Medulla oblongata (tissue), 1 donor: ENCODE data around the gene SLCO2A1.

ENCODE experiments used
- DNase-seq: peaks from one replicate; pipeline ENCODE4 v3.0.0-alpha.2; 2015; ENCODE audit errors: extremely low spot score

Gene SLCO2A1

GRCh38 chr3:134034005-134034785, 4.5 kb upstream of the SLCO2A1 start:
- DNase-seq: no peak

DNA sequence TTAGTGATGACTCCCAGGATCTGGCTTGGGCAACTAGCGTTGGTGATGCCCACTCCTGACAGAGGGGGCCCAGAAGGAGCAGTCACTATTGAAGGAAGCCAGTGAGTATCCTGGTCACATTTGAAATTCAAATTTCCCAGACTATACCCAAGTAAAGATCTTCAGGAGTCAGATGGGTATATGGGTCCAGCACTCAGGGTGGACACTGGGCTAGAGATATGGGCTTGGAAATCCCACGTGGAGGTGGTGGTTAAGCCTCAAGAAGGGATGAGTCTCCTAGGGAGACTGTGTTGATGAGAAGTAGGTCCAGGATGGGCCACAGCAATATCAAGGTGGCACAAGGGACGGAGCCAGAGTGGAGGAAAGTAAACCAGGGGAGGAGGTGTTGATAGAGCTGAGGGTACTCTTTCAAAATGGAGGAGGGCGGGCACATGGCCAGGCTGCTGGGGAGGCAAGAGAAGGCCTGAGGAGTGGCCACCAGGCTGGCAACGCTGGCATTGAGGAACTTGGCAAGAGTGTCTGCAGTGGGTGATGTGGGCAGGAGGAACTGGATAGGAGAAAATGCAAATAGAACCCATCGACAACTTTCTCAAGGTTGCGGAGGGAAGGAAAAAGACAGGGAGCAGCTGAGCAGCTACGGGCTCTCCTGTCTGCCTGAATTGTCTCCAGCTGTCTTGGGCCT, 3.7 kb upstream of the SLCO2A1 start:
- no peak for DNase-seq

- DNase-seq: no peak
These were observed 1.7 kb upstream of the SLCO2A1 start for GRCh38 chr3:134031348-134031915.

GRCh38 chr3:134030379-134031347, 938 bp upstream of the SLCO2A1 start:
- DNase-seq: no peak

GRCh38 chr3:134029256-134029733, 430 bp downstream of the SLCO2A1 start:
- DNase-seq: no peak

- DNase-seq: no peak
These were observed 1.1 kb downstream of the SLCO2A1 start for GRCh38 chr3:134028486-134029255.

DNA sequence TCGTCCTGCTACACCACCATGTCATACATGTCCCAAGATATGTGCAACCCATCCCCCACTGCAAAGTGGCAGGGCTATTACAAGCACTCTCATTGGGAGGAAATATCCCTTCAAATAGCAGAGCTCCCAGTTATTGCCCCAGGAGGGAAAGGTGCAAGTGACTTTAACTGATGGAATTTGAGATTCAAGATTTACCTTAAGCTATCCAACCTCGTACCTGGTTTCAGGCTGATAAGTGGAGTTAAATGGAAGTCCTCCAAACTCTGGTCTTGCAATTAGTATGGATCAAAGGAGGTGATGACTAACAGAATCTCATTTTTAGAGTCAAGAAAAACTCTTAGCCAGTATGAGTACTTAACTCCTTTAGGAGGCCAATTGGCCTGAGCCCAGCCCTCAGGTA, 2.1 kb downstream of the SLCO2A1 start:
- no peak for DNase-seq

GRCh38 chr3:134020135-134020680, 9.5 kb downstream of the SLCO2A1 start:
- DNase-seq: no peak

DNA sequence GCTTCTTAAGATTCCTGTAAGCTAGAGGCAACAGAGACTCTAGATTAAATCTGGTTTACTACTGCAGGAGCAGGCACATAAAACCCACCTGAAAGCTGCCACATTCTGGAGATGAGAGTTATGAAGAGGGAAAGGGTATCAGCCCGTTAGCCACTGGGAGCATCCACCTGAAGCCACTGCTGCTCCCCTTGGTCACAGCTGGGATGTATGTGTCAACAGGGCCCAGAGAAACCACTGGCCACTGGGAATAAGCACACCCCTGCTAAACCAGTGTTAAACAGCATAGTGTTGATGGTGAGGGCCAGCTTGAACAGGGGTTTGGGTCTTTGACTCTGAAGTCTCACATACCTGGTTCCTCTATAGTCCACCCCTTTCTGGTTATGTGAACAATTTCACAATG, 10.9 kb downstream of the SLCO2A1 start:
- DNase-seq: no peak

GRCh38 chr3:134018406-134018805, 11.3 kb downstream of the SLCO2A1 start:
- no peak for DNase-seq

GRCh38 chr3:134017490-134017889, 12.2 kb downstream of the SLCO2A1 start:
- no peak for DNase-seq

- no peak for DNase-seq
These were observed 15.5 kb downstream of the SLCO2A1 start for GRCh38 chr3:134014270-134014669.

DNA sequence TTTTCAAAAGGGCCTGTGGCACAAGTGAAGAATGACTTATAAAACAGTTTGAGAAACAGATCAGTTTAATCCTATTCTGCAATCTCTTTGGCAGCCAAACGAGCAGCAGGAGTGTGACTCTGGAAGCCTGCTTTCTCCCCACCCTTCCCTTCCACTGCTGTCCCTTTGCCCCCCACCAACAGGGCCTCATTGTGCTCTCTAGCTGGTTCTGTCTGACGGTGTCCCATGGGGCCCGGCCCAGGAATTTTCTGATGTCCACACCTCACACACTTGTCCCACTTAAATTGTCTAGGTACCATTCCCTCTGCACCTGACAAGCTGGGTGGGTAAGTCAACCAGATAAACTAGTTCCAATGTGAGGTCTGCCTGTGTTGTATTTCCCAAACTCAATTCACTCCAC, 16.4 kb downstream of the SLCO2A1 start:
- no peak for DNase-seq

DNA sequence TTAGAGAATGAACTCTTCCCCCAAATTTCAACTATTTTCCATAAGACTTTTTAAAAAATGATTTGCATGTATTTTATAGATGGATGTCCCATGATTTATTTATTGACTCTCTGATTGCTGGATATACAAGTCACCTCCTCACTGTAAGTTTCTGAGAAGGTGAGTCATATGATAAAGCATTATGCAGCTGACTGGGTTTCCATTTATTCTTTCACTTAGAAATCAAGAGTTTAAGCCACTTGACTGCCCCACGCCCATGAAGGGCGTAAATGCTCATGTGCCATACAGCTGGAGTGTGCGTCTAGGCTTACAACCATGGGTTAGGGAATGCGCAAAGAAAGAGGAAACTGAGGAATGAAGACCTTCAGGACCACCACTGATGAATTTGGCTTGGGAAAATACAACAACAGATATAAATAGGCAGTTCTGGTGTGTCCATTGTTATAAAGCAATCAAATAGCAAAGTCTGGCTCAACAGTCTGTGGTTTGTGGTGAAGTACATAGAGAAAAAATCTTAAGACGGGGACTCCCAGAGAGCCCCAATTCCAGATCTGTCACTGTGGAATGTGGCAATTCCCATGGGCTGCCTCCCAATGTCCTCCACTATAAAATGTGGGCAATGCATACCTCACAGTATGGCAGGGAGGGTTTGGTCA, 20.3 kb downstream of the SLCO2A1 start:
- DNase-seq: no peak

DNA sequence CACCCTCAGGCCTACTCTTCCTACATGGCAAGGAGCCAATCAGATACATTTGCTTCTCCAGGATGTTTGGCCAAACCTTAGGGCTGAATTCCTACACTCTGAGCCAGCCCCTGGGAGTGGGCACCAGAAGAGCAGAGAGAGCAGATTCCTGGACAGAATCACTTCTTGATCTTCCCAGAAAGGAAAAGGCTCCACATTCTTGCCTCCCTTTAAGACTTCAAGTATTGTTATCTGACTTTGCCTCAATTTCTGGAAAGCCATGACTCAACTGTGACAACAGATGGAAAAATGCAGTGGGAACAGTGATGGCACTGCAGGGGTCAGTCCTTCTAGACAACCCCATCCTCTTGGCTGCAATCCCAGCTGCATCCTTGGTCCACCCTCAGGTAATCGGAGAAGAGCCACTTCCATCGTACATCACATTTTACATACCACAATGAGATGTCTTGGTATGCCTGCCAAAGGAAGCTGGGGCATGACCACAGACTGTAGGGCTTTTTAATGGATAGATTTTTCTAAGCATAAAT, 21.0 kb downstream of the SLCO2A1 start:
- DNase-seq: no peak

DNA sequence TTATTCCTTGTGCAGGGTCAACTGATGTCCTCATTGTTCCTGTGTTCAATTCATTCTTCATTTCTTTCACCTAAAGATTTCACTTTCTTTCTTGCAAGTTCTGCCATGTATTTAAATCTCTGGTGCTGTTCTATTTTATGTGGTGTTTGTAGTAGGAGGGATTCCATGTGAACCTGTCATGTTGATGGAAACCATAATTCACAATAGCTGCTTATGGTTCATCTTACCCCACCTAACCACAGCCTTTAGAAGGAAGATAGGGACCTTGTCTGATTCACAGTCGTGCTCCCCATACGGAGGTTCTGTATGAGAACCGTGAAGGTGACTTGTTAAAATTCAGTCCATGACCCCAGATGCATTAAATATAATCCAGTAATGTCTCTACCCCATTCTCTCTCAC, 21.9 kb downstream of the SLCO2A1 start:
- DNase-seq: no peak

DNA sequence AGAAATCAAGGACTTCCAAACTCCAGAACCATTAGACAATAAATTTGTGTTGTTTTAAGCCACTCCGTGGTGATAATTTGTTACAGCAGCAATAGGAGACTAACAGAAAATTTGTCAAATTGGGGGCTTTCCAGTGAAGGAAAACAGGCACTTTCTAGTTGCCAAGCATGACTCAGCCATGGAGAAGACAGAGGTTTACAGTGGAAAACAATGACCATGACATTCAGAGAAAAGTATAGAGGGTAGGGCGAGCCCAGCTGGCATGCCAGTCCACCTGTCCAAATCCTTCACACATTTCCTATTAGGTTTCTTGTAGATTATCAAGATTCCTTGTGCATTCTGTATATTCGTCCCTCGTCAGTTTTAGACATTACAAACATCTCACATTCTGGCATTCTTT, 24.9 kb downstream of the SLCO2A1 start:
- DNase-seq: no peak

DNA sequence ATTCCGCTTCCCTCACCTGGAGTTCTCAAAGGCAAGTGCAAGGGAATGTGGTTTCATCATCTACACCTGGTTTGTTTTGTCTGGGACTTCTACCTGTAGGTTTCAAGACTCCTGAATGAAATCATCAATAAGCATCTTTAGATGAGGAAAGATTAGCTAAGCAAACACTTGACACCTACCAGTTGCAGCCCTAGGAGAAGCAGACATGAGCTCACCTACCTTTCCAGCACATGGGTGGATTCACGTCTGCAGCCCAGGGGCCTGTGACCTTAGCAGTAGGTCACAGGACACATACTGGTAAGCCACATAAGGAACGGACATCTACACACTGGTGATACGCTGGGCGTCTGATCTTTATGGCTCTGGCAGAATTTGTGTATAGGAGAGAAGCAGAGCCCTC, 26.7 kb downstream of the SLCO2A1 start:
- no peak for DNase-seq

DNA sequence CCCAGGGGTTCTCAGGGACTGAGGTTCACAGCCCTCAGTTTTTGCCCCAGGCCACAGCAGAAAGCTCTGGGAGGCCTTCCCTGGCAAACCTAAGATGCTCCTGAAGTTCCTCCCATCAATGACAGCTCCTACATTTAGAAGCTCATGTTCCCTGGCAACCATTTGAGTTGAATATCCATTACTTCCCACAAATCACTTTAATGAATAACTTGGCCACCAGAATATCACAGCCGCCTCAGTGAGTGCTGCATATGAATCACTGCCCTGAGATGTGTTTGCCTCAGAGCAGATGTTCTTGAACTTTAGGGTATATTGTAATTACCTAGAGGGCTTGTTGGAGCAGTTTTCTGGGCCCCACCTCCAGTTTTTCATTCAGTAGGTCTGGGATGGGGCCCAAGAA, 27.4 kb downstream of the SLCO2A1 start:
- DNase-seq: no peak

GRCh38 chr3:134001251-134001650, 28.5 kb downstream of the SLCO2A1 start:
- no peak for DNase-seq
